GM21423 (cell line): ENCODE data around the gene RPGRIP1L.
A peak's percentile ranks its signal among the peaks of the same experiment; 100 is the strongest.

Experiments
- ATAC-seq: cut with Tn5 transposase; IDR thresholded peaks from one replicate; pipeline ENCODE4 v1.9.1; 2021; ENCODE audit warnings: mild to moderate bottlenecking, moderate library complexity; ENCODE audit not compliant: unreplicated experiment

RPGRIP1L gene

GRCh38 chr16:53559270-53559951 lies 144.2 kb downstream of the RPGRIP1L start:
- no peak for ATAC-seq

GRCh38 chr16:53558710-53559109 lies 144.9 kb downstream of the RPGRIP1L start:
- ATAC-seq: no peak

- no peak for ATAC-seq
Observed at GRCh38 chr16:53556521-53556920, 147.1 kb downstream of the RPGRIP1L start.

- ATAC-seq: peak; percentile 66
Observed at GRCh38 chr16:53549970-53550690, 153.5 kb downstream of the RPGRIP1L start.
